GM12878 (cell line): ENCODE results near the gene CACNA1D. TPM values are rescaled to one million over a fixed set of nuclear protein-coding genes. Genes with fewer than 3 reads are reported as not detected.

Experiments used
- ATAC-seq: fragments of 200-7000 bp; cut with Tn5 transposase; 3 replicates; pipeline ENCODE4 v1.9.1; 2020; ENCODE audit warnings: mild to moderate bottlenecking, moderate library complexity
- BruUV-seq: library from RNA; stranded (reverse); fragments of 400-500 nt; replicated peaks from 2 replicates; lab custom pipeline; 2021; lab: Mats Ljungman, UMichigan
- CTCF ChIA-PET: fragments of 300-600 bp; sonication (Branson Sonifier 250); formaldehyde crosslinking; extraction: SDS; loops from one replicate; lab custom pipeline; 2021; ENCODE audit warnings: inconsistent platforms; lab: Yijun Ruan, JAX
- POLR2A ChIA-PET: fragments of 350-600 bp; formaldehyde crosslinking; extraction: SDS; loops from one replicate; lab custom pipeline; 2021; ENCODE audit warnings: inconsistent platforms; lab: Charles Lee
- RAD21 ChIA-PET: fragments of 300-600 bp; sonication (Branson Sonifier 250); formaldehyde crosslinking; loops from one replicate; lab custom pipeline; 2023; ENCODE audit warnings: antibody characterized with exemption; ENCODE audit not compliant: unreplicated experiment; lab: Charles Lee
- SMC1A ChIA-PET: fragments of 300-600 bp; sonication (Branson Sonifier 250); formaldehyde crosslinking; loops from one replicate; lab custom pipeline; 2023; ENCODE audit not compliant: unreplicated experiment, uncharacterized antibody; lab: Charles Lee
- DNase-seq: peaks from one replicate; pipeline ENCODE4 v3.0.0-alpha.2; 2011; ENCODE audit warnings: low read depth, low spot score
- FAIRE-seq: peaks from 3 replicates; lab custom pipeline; 2011; peaks lifted over from hg19 to GRCh38; lab: Jason Lieb, UNC
- H2AFZ ChIP-seq: 2 replicates; pipeline ENCODE4 v1.6.0; 2011; ENCODE audit warnings: low read depth, low read length, control low read depth; ENCODE audit not compliant: control insufficient read depth
- H3K27ac ChIP-seq: 2 replicates; pipeline ENCODE4 v1.5.1; 2011; ENCODE audit warnings: control low read depth; ENCODE audit not compliant: control insufficient read depth, insufficient read depth
- H3K27me3 ChIP-seq, 2 experiments: replicated peaks in 1 of 2; 2 replicates each; pipeline versions ENCODE4 v1.6.0 to v1.6.1; 2011; ENCODE audit warnings: low read length in 1 of 2; ENCODE audit not compliant: control insufficient read depth in 2 of 2, insufficient read depth in 2 of 2
- H3K36me3 ChIP-seq, 2 experiments: 2 replicates each; pipeline ENCODE4 v1.5.1; 2011; ENCODE audit warnings: low read length in 1 of 2; ENCODE audit not compliant: control insufficient read depth in 2 of 2, insufficient read depth in 2 of 2
- H3K4me1 ChIP-seq: 2 replicates; pipeline ENCODE4 v1.6.1; 2011; ENCODE audit warnings: mild to moderate bottlenecking, low read length, moderate library complexity, mixed read lengths; ENCODE audit not compliant: control insufficient read depth, insufficient read depth
- H3K4me2 ChIP-seq: 2 replicates; pipeline ENCODE4 v1.6.0; 2011; ENCODE audit warnings: control low read depth; ENCODE audit not compliant: control insufficient read depth, insufficient read depth
- H3K4me3 ChIP-seq: fragments of 200-600 bp; sonication (generic); 2 replicates; pipeline ENCODE4 v1.5.1; 2016
- H3K79me2 ChIP-seq: 2 replicates; pipeline ENCODE4 v1.6.0; 2011; ENCODE audit warnings: low read length; ENCODE audit not compliant: control insufficient read depth, insufficient read depth
- H3K9ac ChIP-seq: 2 replicates; pipeline ENCODE4 v1.8.0; 2011; ENCODE audit warnings: low read length, control low read depth, mixed read lengths; ENCODE audit not compliant: control insufficient read depth, insufficient read depth
- H3K9me3 ChIP-seq: replicated peaks from 3 replicates; pipeline ENCODE4 v1.5.1; 2011; ENCODE audit warnings: mild to moderate bottlenecking, low read length; ENCODE audit not compliant: control insufficient read depth, insufficient read depth
- H4K20me1 ChIP-seq: 2 replicates; pipeline ENCODE4 v1.6.0; 2011; ENCODE audit not compliant: control insufficient read depth, insufficient read depth
- ASH2L ChIP-seq: fragments of 300-600, 200-600 bp; sonication (generic); IDR thresholded peaks from 2 replicates; pipeline ENCODE4 v1.6.1; 2017; ENCODE audit warnings: low read depth, mild to moderate bottlenecking, borderline replicate concordance
- BCL11A ChIP-seq: IDR thresholded peaks from 2 replicates; pipeline ENCODE4 v1.6.1; 2011; ENCODE audit warnings: low read depth, low read length
- BMI1 ChIP-seq: fragments of 450-650 bp; IDR thresholded peaks from 2 replicates; pipeline ENCODE4 v1.6.1; 2016; ENCODE audit warnings: mild to moderate bottlenecking, moderate library complexity, borderline replicate concordance
- DPF2 ChIP-seq: fragments of 450-650 bp; IDR thresholded peaks from 2 replicates; pipeline ENCODE4 v1.6.1; 2017; ENCODE audit warnings: mild to moderate bottlenecking
- ETV6 ChIP-seq, 2 experiments: fragments of 450-650 bp in 1 of 2; IDR thresholded peaks in 1 of 2; conservative IDR thresholded peaks in 1 of 2; 2 replicates each; pipeline ENCODE4 v1.6.1; 2014; ENCODE audit warnings: antibody characterized with exemption in 1 of 2, borderline replicate concordance in 1 of 2, low read depth in 1 of 2, mild to moderate bottlenecking in 1 of 2, moderate library complexity in 1 of 2
- FOS ChIP-seq: IDR thresholded peaks from 3 replicates; pipeline ENCODE4 v1.6.1; 2011; ENCODE audit warnings: borderline replicate concordance; ENCODE audit not compliant: insufficient read length; ENCODE audit errors: extremely low read depth
- HDGF ChIP-seq: fragments of 450-650 bp; IDR thresholded peaks from 2 replicates; pipeline ENCODE4 v1.6.1; 2016; ENCODE audit warnings: antibody characterized with exemption
- IKZF1 ChIP-seq: fragments of 450-650 bp; conservative IDR thresholded peaks from 2 replicates; pipeline ENCODE4 v1.6.1; 2017; ENCODE audit warnings: antibody characterized with exemption, mild to moderate bottlenecking
- KDM1A ChIP-seq: fragments of 200-600 bp; sonication (generic); IDR thresholded peaks from 2 replicates; pipeline ENCODE4 v1.6.1; 2016; ENCODE audit warnings: borderline replicate concordance
- NFYB ChIP-seq: IDR thresholded peaks from 2 replicates; pipeline ENCODE4 v1.6.1; 2011; ENCODE audit warnings: low read depth, mild to moderate bottlenecking, low read length, improper control_type of control experiment, moderate library complexity; ENCODE audit not compliant: insufficient read depth
- NR2C2 ChIP-seq: IDR thresholded peaks from 2 replicates; pipeline ENCODE4 v1.6.1; 2011; ENCODE audit warnings: borderline replicate concordance, low read depth; ENCODE audit not compliant: control insufficient read depth, insufficient read length
- PML ChIP-seq: IDR thresholded peaks from 2 replicates; pipeline ENCODE4 v1.6.1; 2012; ENCODE audit warnings: low read length, inconsistent platforms
- RUNX3 ChIP-seq: IDR thresholded peaks from 2 replicates; pipeline ENCODE4 v1.6.1; 2012; ENCODE audit warnings: low read length, inconsistent platforms
- SMAD5 ChIP-seq: IDR thresholded peaks from 2 replicates; pipeline ENCODE4 v1.6.1; 2016; ENCODE audit warnings: antibody characterized with exemption, low read depth
- SMARCA5 ChIP-seq: fragments of 450-650 bp; IDR thresholded peaks from 2 replicates; pipeline ENCODE4 v1.6.1; 2017; ENCODE audit warnings: mild to moderate bottlenecking
- SP1 ChIP-seq: IDR thresholded peaks from one replicate; pipeline ENCODE4 v1.6.1; 2011; ENCODE audit warnings: low read depth, low read length
- SREBF2 ChIP-seq: IDR thresholded peaks from 2 replicates; pipeline ENCODE4 v1.6.1; 2012; ENCODE audit warnings: mild to moderate bottlenecking, low read length
- SUPT20H ChIP-seq: IDR thresholded peaks from 2 replicates; pipeline ENCODE4 v1.6.1; 2011; ENCODE audit warnings: low read depth, mild to moderate bottlenecking, low read length, moderate library complexity, borderline replicate concordance; ENCODE audit not compliant: control insufficient read depth
- ZBED1 ChIP-seq: IDR thresholded peaks from 2 replicates; pipeline ENCODE4 v1.6.1; 2016; ENCODE audit warnings: borderline replicate concordance
- ZBTB4 ChIP-seq: fragments of 450-650 bp; formaldehyde crosslinking; IDR thresholded peaks from 2 replicates; pipeline ENCODE4 v1.4.0; 2022; ENCODE audit warnings: mild to moderate bottlenecking, moderate library complexity
- ZNF622 ChIP-seq: fragments of 450-650 bp; IDR thresholded peaks from 2 replicates; pipeline ENCODE4 v1.6.1; 2017; ENCODE audit warnings: mild to moderate bottlenecking, inconsistent platforms
- ZZZ3 ChIP-seq: IDR thresholded peaks from 2 replicates; pipeline ENCODE4 v1.6.1; 2011; ENCODE audit warnings: low read depth; ENCODE audit not compliant: control insufficient read depth, insufficient read length
- WGBS: methylation state at CpG from one replicate; pipeline ENCODE4 v1.1.6; 2016; ENCODE audit warnings: low lambda C conversion rate; ENCODE audit not compliant: insufficient replicate concordance, insufficient coverage; ENCODE audit errors: missing lambda C conversion rate; 5-methylcytosine and 5-hydroxymethylcytosine counted together
- in situ Hi-C: fragments of 300-500 bp; cut with MboI; formaldehyde crosslinking; loops from 9 replicates; pipeline ENCODE4 v1.14.3; 2018; ENCODE audit warnings: mixed read lengths
- intact Hi-C: fragments of 100-400 bp; cut with micrococcal nuclease; formaldehyde crosslinking; loops from one replicate; pipeline ENCODE4 v1.14.2; 2022; ENCODE audit not compliant: unreplicated experiment
- polyA plus RNA-seq, 11 experiments: library from polyadenylated mRNA; depleted of rRNA in 4 of 11; unstranded in 6 of 11; stranded (reverse) in 5 of 11; fragments of >200 nt; fragmentation: Nextera tagmentation in 4 of 11; fragmentation: Illumina TruSeq in 1 of 11; extraction: Ambion mirVana in 4 of 11; extraction: Trizol in 1 of 11; gene quantifications; 1 replicate in 1 of 11; 2 replicates in 10 of 11; pipeline versions ENCODE4 v1.2.1 to v1.2.3, GENCODE V29; 2011 to 2016; ENCODE audit warnings: inconsistent platforms in 2 of 11, missing spikeins in 2 of 11, low read depth in 1 of 11
- total RNA-seq, 4 experiments: library from RNA; depleted of rRNA in 3 of 4; stranded (reverse); fragments of >200 nt in 3 of 4; fragmentation: Illumina TruSeq in 1 of 4; extraction: Trizol in 1 of 4; gene quantifications; 2 replicates each; pipeline versions ENCODE4 v1.2.1 to v1.2.3, GENCODE V29; 2013 to 2021

Gene CACNA1D
- total and polyA plus RNA-seq, 10 of the 15 experiments (the other 5 are each of a cell fraction or from before 2014, with no cell fraction given): 0.21 to 24.4 (median 1.6) TPM

GRCh38 chr3:53842436-53843194 is 348.2 kb downstream of the CACNA1D start:
- no peak for DNase-seq
- POLR2A ChIA-PET: interaction anchor here (0.7 to 4.1 kb wide), 5 partner anchors 49 to 194 kb away, joined by 3 to 30 read pairs (median 5); partner anchors contain the start of gene SELENOK
- Histone ChIP-seq H4K20me1 (no peaks in the 10 kb centered on the region), H3K79me2 (peaks cover 18% of the 10 kb centered on the region), H3K4me1 (peaks cover 39% of the 10 kb centered on the region), H3K4me3 (no peak overlapping the region), H3K4me2 (peak overlapping the region; percentile 82), H3K27ac (peak overlapping the region; percentile 55), H2AFZ (peak overlapping the region; percentile 12), H3K9ac (peak overlapping the region; percentile 18), H3K9me3 (no peaks in the 10 kb centered on the region), H3K27me3 (no peaks in the 10 kb centered on the region), H3K36me3 (no peaks in the 10 kb centered on the region)
- intact Hi-C loops (loop anchor here (10.0 kb wide), 1 partner anchor 98 kb away; no protein-coding TSS in a partner anchor), in situ Hi-C loops (no loop called here)
- no TSS peak for BruUV-seq
- SMC1A ChIA-PET: interaction anchor here (1.2 to 3.3 kb wide), 5 partner anchors 35 to 194 kb away, joined by 3 to 21 read pairs (median 10); no protein-coding TSS in a partner anchor
- CTCF ChIA-PET: interaction anchor here (0.9 to 2.5 kb wide), 3 partner anchors 13 to 34 kb away, joined by 3 to 8 read pairs (median 5); no protein-coding TSS in a partner anchor
- FAIRE-seq: no peak
- WGBS: 16% methylated on average over 12 of the region's 12 CpGs
- ATAC-seq: peak; percentile 0; the same call in 2 of the 3 replicates
- RAD21 ChIA-PET: interaction anchor here (0.9 to 5.1 kb wide), 6 partner anchors 14 to 201 kb away, joined by 3 to 41 read pairs (median 4); no protein-coding TSS in a partner anchor
- TF ChIP-seq DPF2 (peak; percentile 41; the same call in 1 of the 2 replicates), KDM1A (no peak), BCL11A (no peak), IKZF1 (peak; percentile 79), ASH2L (no peak), NR2C2 (no peak), SMAD5 (no peak), RUNX3 (no peak), HDGF (no peak), FOS (no peak), SREBF2 (no peak), ZBTB4 (no peak), SMARCA5 (0 out of 2 replicates have a peak, but pooled peaks have one; percentile 29), SUPT20H (no peak), ETV6 (conservative IDR thresholded peaks at IDR 0.05 in 1 of 2, IDR thresholded peaks at IDR 0.05 in 1 of 2; ENCODE audit: borderline replicate concordance in 1 of 2, low read depth in 1 of 2) (no peak), SP1 (no peak), PML (no peak), NFYB (no peak), ZZZ3 (no peak), ZBED1 (no peak), BMI1 (no peak), ZNF622 (no peak)
